UCSD-AML1 (cell line): ENCODE results near the gene DAZ3.
"Not testable (repeated sequence)": the region's sequence is repeated elsewhere in the genome, so short reads cannot be mapped to it uniquely, and the experiment has no call there.

ENCODE experiments used
- DNase-seq: peaks from one replicate; lab custom pipeline; 2025; ENCODE audit not compliant: unreplicated experiment; lab: John Stamatoyannopoulos, UW

The DAZ3 gene, protein sequence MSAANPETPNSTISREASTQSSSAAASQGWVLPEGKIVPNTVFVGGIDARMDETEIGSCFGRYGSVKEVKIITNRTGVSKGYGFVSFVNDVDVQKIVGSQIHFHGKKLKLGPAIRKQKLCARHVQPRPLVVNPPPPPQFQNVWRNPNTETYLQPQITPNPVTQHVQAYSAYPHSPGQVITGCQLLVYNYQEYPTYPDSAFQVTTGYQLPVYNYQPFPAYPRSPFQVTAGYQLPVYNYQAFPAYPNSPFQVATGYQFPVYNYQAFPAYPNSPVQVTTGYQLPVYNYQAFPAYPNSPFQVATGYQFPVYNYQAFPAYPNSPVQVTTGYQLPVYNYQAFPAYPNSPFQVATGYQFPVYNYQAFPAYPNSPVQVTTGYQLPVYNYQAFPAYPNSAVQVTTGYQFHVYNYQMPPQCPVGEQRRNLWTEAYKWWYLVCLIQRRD

DNA sequence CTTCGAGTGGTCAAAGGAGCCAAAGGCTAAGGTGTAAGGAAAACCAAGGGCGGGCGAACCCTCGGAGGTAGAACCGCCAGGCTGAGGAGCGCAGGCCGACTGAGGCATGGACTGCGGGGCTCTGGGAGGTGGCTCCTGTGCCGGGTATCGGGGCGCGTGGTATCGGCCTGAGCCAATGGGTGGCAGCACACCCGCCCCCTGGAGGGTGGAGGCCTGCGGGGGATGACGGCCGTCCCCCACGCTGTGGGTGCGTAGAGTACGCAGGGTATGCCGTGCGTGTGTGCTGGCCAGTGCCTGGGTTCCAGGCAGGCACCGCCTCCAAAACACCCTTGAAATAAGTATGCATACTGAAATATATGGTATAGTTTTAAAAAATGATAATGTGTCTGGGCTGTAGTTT lies at the start of gene DAZ3:
TSS of gene DAZ3 (minus strand) at position 101 of the 400 bp plus-strand sequence. CDS start 208 bp downstream, outside the sequence.
- DNase-seq: not testable (repeated sequence)

DNA sequence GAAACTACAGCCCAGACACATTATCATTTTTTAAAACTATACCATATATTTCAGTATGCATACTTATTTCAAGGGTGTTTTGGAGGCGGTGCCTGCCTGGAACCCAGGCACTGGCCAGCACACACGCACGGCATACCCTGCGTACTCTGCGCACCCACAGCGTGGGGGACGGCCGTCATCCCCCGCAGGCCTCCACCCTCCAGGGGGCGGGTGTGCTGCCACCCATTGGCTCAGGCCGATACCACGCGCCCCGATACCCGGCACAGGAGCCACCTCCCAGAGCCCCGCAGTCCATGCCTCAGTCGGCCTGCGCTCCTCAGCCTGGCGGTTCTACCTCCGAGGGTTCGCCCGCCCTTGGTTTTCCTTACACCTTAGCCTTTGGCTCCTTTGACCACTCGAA lies 20.4 kb upstream of the DAZ3 start, which contains the start of gene DAZ4:
TSS of gene DAZ4 (plus strand) at position 301 of the 400 bp plus-strand sequence. CDS start 208 bp downstream, outside the sequence.
- DNase-seq: not testable (repeated sequence)

DNA sequence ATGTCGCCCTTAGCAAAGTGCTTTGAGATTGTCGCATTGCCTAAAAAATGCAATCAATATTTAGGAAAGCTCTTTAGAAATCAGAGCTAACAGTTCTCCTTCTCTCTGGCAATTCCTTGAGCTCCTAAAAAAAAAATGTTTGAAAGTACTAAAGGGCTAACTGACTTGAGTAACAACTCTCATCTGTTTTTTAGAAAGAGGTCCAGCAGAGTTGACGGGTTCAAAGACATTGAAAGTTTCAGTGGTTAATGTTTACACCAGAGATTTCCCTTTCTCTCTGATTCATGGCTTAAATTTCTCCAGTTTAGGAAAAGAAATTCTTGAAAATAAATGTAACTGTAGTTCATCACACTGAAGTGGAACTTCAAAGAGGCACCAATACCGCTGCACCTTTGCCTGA lies 11.9 kb upstream of the DAZ3 start:
- not testable (repeated sequence) for DNase-seq

DNA sequence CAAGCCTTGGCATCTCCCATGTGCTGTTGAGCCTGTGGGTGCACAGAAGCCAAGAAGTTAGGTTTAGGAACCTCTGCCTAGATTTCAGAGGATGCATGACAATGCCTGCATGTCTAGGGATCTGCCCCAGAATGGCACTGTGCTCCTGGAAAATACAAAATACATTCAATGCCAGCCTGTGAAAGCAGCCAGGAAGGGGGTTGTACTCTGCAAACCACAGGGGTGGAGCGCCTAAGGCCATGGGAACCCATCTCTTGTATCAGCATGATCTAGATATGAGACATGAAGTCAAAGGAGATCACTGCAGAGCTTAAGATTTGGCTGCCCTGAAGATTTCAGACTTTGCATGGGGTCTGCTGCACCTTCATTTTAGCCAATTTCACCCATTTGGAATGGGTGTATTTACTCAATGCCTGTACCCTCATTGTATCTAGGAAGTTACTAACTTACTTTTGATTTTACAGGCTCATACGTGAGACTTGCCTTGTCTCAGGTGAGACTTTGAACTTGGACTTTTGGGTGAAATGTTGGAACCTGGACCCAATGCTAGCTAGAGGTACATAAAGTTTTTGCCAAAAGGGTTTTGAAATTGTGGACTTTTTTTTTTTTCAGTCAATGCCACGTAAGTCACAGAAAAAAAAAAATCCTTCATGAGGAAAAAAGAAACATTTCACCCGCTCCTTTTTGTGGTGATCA lies 11.1 kb upstream of the DAZ3 start:
- not testable (repeated sequence) for DNase-seq

DNA sequence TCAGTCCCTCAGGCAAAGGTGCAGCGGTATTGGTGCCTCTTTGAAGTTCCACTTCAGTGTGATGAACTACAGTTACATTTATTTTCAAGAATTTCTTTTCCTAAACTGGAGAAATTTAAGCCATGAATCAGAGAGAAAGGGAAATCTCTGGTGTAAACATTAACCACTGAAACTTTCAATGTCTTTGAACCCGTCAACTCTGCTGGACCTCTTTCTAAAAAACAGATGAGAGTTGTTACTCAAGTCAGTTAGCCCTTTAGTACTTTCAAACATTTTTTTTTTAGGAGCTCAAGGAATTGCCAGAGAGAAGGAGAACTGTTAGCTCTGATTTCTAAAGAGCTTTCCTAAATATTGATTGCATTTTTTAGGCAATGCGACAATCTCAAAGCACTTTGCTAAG lies 8.6 kb upstream of the DAZ3 start:
- not testable (repeated sequence) for DNase-seq
